Calu3 (cell line): ENCODE results near the gene DEDD2. TPM values are rescaled to one million over a fixed set of nuclear protein-coding genes. Genes with fewer than 3 reads are reported as not detected.

Source experiments
- BruUV-seq: library from RNA; stranded (reverse); fragments of 400-500 nt; replicated peaks from 2 replicates; lab custom pipeline; 2021; lab: Mats Ljungman, UMichigan
- CTCF ChIA-PET: fragments of 300-600 bp; sonication (Branson Sonifier 250); formaldehyde crosslinking; loops from one replicate; lab custom pipeline; 2022; ENCODE audit warnings: antibody characterized with exemption; lab: Charles Lee
- DNase-seq: peaks from one replicate; pipeline ENCODE4 v3.0.0; 2022
- H3K27ac Mint-ChIP-seq: one replicate; pipeline ENCODE4 v1.8.0; 2022; ENCODE audit warnings: mixed read lengths; ENCODE audit not compliant: unreplicated experiment
- H3K27me3 Mint-ChIP-seq: one replicate; pipeline ENCODE4 v1.8.0; 2022; ENCODE audit warnings: mixed read lengths; ENCODE audit not compliant: unreplicated experiment
- H3K36me3 Mint-ChIP-seq: one replicate; pipeline ENCODE4 v1.8.0; 2022; ENCODE audit warnings: mild to moderate bottlenecking, moderate library complexity, mixed read lengths; ENCODE audit not compliant: insufficient read depth, unreplicated experiment
- H3K4me1 Mint-ChIP-seq: one replicate; pipeline ENCODE4 v1.8.0; 2022; ENCODE audit warnings: mild to moderate bottlenecking, low read depth, mixed read lengths; ENCODE audit not compliant: unreplicated experiment
- H3K4me3 Mint-ChIP-seq: one replicate; pipeline ENCODE4 v1.8.0; 2022; ENCODE audit warnings: mild to moderate bottlenecking, low read depth, moderate library complexity, mixed read lengths; ENCODE audit not compliant: unreplicated experiment
- H3K9me3 Mint-ChIP-seq: one replicate; pipeline ENCODE4 v1.8.0; 2022; ENCODE audit warnings: low read depth, mixed read lengths; ENCODE audit not compliant: unreplicated experiment
- CTCF ChIP-seq: fragments of 200-600 bp; IDR thresholded peaks from one replicate; pipeline ENCODE4 v1.8.0; 2022; ENCODE audit warnings: antibody characterized with exemption; ENCODE audit not compliant: unreplicated experiment
- intact Hi-C: fragments of 100-400 bp; cut with micrococcal nuclease; formaldehyde crosslinking; loops from one replicate; pipeline ENCODE4 v1.10.0; 2022; ENCODE audit not compliant: unreplicated experiment
- total RNA-seq: library from RNA; stranded (reverse); gene quantifications from 2 replicates; pipeline ENCODE4 v1.2.3, GENCODE V29; 2022

DEDD2 gene
- total RNA-seq, 1 experiment from 2014 or later, result 78.3 TPM

GRCh38 chr19:42177686-42178019 is 39.8 kb downstream of the DEDD2 start:
- intact Hi-C loops, result no loop called here
- TF ChIP-seq CTCF, result no peak
- no peak overlapping the region for H3K27ac Mint-ChIP-seq
- CTCF ChIA-PET, result interaction anchor here (1.0 kb wide), 1 partner anchor 38 kb away, joined by 6 read pairs; no protein-coding TSS in a partner anchor
- no TSS peak for BruUV-seq
- no peak for DNase-seq
- no peak overlapping the region for H3K4me3 Mint-ChIP-seq
- peaks cover 13% of the 10 kb centered on the region for H3K27me3 Mint-ChIP-seq
- H3K36me3 Mint-ChIP-seq, result no peaks in the 10 kb centered on the region
- H3K9me3 Mint-ChIP-seq, result no peaks in the 10 kb centered on the region
- H3K4me1 Mint-ChIP-seq, result peaks cover 15% of the 10 kb centered on the region

GRCh38 chr19:42176990-42177685 is 40.3 kb downstream of the DEDD2 start:
- DNase-seq, result peak; percentile 90
- TF ChIP-seq CTCF, result peak; percentile 26
- no TSS peak for BruUV-seq
- Mint-ChIP-seq H3K27ac (no peak overlapping the region), H3K9me3 (no peaks in the 10 kb centered on the region), H3K4me3 (no peak overlapping the region), H3K36me3 (peaks cover 4% of the 10 kb centered on the region), H3K27me3 (peaks cover 8% of the 10 kb centered on the region), H3K4me1 (peaks cover 20% of the 10 kb centered on the region)
- intact Hi-C loops, result no loop called here
- CTCF ChIA-PET, result interaction anchor here (0.6 to 1.7 kb wide), 14 partner anchors 9 to 148 kb away, joined by 3 to 14 read pairs (median 4); partner anchors contain the start of gene DEDD2

GRCh38 chr19:42176649-42176989 is 40.9 kb downstream of the DEDD2 start:
- TF ChIP-seq CTCF, result no peak
- H3K27me3 Mint-ChIP-seq, result peaks cover 2% of the 10 kb centered on the region
- CTCF ChIA-PET, result interaction anchor here (0.5 to 1.7 kb wide), 15 partner anchors 9 to 95 kb away, joined by 3 to 14 read pairs (median 4); partner anchors contain the start of gene DEDD2
- H3K36me3 Mint-ChIP-seq, result peaks cover 5% of the 10 kb centered on the region
- H3K9me3 Mint-ChIP-seq, result no peaks in the 10 kb centered on the region
- intact Hi-C loops, result no loop called here
- H3K27ac Mint-ChIP-seq, result no peak overlapping the region
- peak overlapping the region; percentile 40 for H3K4me3 Mint-ChIP-seq
- BruUV-seq, result no TSS peak
- peaks cover 25% of the 10 kb centered on the region for H3K4me1 Mint-ChIP-seq
- DNase-seq, result no peak

- TF ChIP-seq CTCF, result no peak
- BruUV-seq, result no TSS peak
- Mint-ChIP-seq H3K36me3 (peaks cover 5% of the 10 kb centered on the region), H3K27ac (no peak overlapping the region), H3K4me3 (peak overlapping the region; percentile 40), H3K9me3 (no peaks in the 10 kb centered on the region), H3K27me3 (no peaks in the 10 kb centered on the region), H3K4me1 (peaks cover 30% of the 10 kb centered on the region)
- CTCF ChIA-PET, result interaction anchor here (0.5 to 1.7 kb wide), 14 partner anchors 10 to 94 kb away, joined by 3 to 14 read pairs (median 4); partner anchors contain the start of gene DEDD2
- intact Hi-C loops, result no loop called here
- no peak for DNase-seq
Observed at GRCh38 chr19:42175952-42176648, 41.4 kb downstream of the DEDD2 start.
